Gastrocnemius medialis (tissue), 4 donors: ENCODE results near the gene ATP9B.

Experiments used
- CTCF ChIP-seq, 5 experiments: fragments of 450-650 bp in 3 of 5; fragments of 200-600 bp in 2 of 5; sonication (generic) in 2 of 5; IDR thresholded peaks in 4 of 5; conservative IDR thresholded peaks in 1 of 5; 1 replicate in 4 of 5; 2 replicates in 1 of 5; pipeline ENCODE4 v1.5.1; 2016 to 2019; ENCODE audit warnings: antibody characterized with exemption in 5 of 5, mild to moderate bottlenecking in 3 of 5, moderate library complexity in 3 of 5
- POLR2A ChIP-seq, 2 donors: fragments of 450-650 bp; IDR thresholded peaks; one replicate each; pipeline ENCODE4 v1.6.1; 2017; ENCODE audit warnings: antibody characterized with exemption in 2 of 2, mild to moderate bottlenecking in 2 of 2, moderate library complexity in 2 of 2

- TF ChIP-seq CTCF (IDR thresholded peaks at IDR 0.05 in 4 of 5, conservative IDR thresholded peaks at IDR 0.05 in 1 of 5) = no peak
- TF ChIP-seq POLR2A (IDR thresholded peaks at IDR 0.05) = no peak
Measured at GRCh38 chr18:79334496-79335233, 265.5 kb downstream of the ATP9B start.
